SU-DHL-6 (cell line): ENCODE data around the gene HOXB3.

Source experiments
- H2AFZ ChIP-seq: fragments of 200-600 bp; sonication (generic); 2 replicates; pipeline ENCODE4 v1.6.1; 2014; ENCODE audit warnings: low read depth, mild to moderate bottlenecking, moderate library complexity, mixed read lengths, antibody characterized with exemption, low read length; ENCODE audit not compliant: severe bottlenecking
- H3F3A ChIP-seq: fragments of 200-600 bp; shearing (Covaris generic); 2 replicates; pipeline ENCODE4 v1.6.0; 2016; ENCODE audit warnings: antibody characterized with exemption, mild to moderate bottlenecking; ENCODE audit not compliant: insufficient read depth
- H3K27ac ChIP-seq: fragments of 200-600 bp; sonication (generic); 2 replicates; pipeline ENCODE4 v1.5.1; 2016; ENCODE audit warnings: low read depth, mild to moderate bottlenecking, low read length, moderate library complexity, mixed read lengths
- H3K27me3 ChIP-seq: fragments of 200-600 bp; sonication (generic), shearing (Covaris generic); 2 replicates; pipeline ENCODE4 v1.6.0; 2014; ENCODE audit warnings: mild to moderate bottlenecking, low read length
- H3K36me3 ChIP-seq: fragments of 200-600 bp; sonication (generic); 2 replicates; pipeline ENCODE4 v1.6.1; 2014; ENCODE audit warnings: mild to moderate bottlenecking, low read length, mixed read lengths
- H3K4me2 ChIP-seq: fragments of 300-600, 200-600 bp; shearing (Covaris generic), sonication (generic); 2 replicates; pipeline ENCODE4 v1.6.0; 2014; ENCODE audit warnings: low read length, low read depth, mild to moderate bottlenecking; ENCODE audit not compliant: poor library complexity, severe bottlenecking
- H3K4me3 ChIP-seq: fragments of 200-600 bp; sonication (generic); 2 replicates; pipeline ENCODE4 v1.5.1; 2014; ENCODE audit warnings: antibody characterized with exemption, low read length, mild to moderate bottlenecking, mixed read lengths; ENCODE audit not compliant: insufficient read depth, poor library complexity, severe bottlenecking
- H3K79me2 ChIP-seq: fragments of 200-600 bp; sonication (generic); 2 replicates; pipeline ENCODE4 v1.6.1; 2014; ENCODE audit warnings: mild to moderate bottlenecking, low read length, moderate library complexity; ENCODE audit not compliant: insufficient read depth
- H3K9ac ChIP-seq: fragments of 200-600 bp; sonication (generic); 2 replicates; pipeline ENCODE4 v1.7.0; 2014; ENCODE audit warnings: mild to moderate bottlenecking, low read length
- H3K9me2 ChIP-seq: fragments of 200-600 bp; sonication (generic); replicated peaks from 2 replicates; pipeline ENCODE4 v1.6.1; 2014; ENCODE audit warnings: low read length; ENCODE audit not compliant: insufficient read depth
- H3K9me3 ChIP-seq: fragments of 200-600 bp; sonication (generic); 2 replicates; pipeline ENCODE4 v1.6.1; 2014; ENCODE audit warnings: low read length, mixed read lengths; ENCODE audit not compliant: insufficient read depth
- H4K20me1 ChIP-seq: fragments of 200-600 bp; sonication (generic); 2 replicates; pipeline ENCODE4 v1.6.1; 2014; ENCODE audit warnings: low read depth, mild to moderate bottlenecking, antibody characterized with exemption, low read length, moderate library complexity, mixed read lengths
- EZH2phosphoT487 ChIP-seq: fragments of 200-600 bp; sonication (generic), shearing (Covaris generic); conservative IDR thresholded peaks from 2 replicates; pipeline ENCODE4 v1.6.1; 2018; ENCODE audit warnings: mild to moderate bottlenecking, antibody characterized with exemption, low read length, moderate library complexity, mixed read lengths
- TF ChIP-seq, protein P1 (sequence below): fragments of 200-600 bp; sonication (generic); IDR thresholded peaks from one replicate; pipeline ENCODE4 v1.5.1; 2017; ENCODE audit warnings: antibody characterized with exemption, mild to moderate bottlenecking, low read length, moderate library complexity; ENCODE audit not compliant: insufficient read depth, poor library complexity, severe bottlenecking

Gene HOXB3

GRCh38 chr17:48546137-48546923, 43.7 kb downstream of the HOXB3 start:
- Histone ChIP-seq H3K9ac (no peak overlapping the region), H3K4me2 (no peak overlapping the region), H3K4me3 (no peak overlapping the region), H3K9me3 (no peaks in the 10 kb centered on the region), H3K9me2 (no peaks in the 10 kb centered on the region), H3F3A (no peaks in the 10 kb centered on the region), H3K36me3 (no peaks in the 10 kb centered on the region), H4K20me1 (no peaks in the 10 kb centered on the region), H3K27me3 (no peaks in the 10 kb centered on the region), H2AFZ (no peak overlapping the region), H3K27ac (no peak overlapping the region), H3K79me2 (no peaks in the 10 kb centered on the region)
- TF ChIP-seq EZH2phosphoT487: no peak
- TF ChIP-seq, protein P1, sequence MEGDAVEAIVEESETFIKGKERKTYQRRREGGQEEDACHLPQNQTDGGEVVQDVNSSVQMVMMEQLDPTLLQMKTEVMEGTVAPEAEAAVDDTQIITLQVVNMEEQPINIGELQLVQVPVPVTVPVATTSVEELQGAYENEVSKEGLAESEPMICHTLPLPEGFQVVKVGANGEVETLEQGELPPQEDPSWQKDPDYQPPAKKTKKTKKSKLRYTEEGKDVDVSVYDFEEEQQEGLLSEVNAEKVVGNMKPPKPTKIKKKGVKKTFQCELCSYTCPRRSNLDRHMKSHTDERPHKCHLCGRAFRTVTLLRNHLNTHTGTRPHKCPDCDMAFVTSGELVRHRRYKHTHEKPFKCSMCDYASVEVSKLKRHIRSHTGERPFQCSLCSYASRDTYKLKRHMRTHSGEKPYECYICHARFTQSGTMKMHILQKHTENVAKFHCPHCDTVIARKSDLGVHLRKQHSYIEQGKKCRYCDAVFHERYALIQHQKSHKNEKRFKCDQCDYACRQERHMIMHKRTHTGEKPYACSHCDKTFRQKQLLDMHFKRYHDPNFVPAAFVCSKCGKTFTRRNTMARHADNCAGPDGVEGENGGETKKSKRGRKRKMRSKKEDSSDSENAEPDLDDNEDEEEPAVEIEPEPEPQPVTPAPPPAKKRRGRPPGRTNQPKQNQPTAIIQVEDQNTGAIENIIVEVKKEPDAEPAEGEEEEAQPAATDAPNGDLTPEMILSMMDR: no peak

- H3K4me2 ChIP-seq: no peak overlapping the region
- no peaks in the 10 kb centered on the region for H3K9me3 ChIP-seq
- no peak overlapping the region for H3K9ac ChIP-seq
- H4K20me1 ChIP-seq: no peaks in the 10 kb centered on the region
- H3K36me3 ChIP-seq: no peaks in the 10 kb centered on the region
- H2AFZ ChIP-seq: no peak overlapping the region
- no peaks in the 10 kb centered on the region for H3K9me2 ChIP-seq
- no peak overlapping the region for H3K27ac ChIP-seq
- H3K27me3 ChIP-seq: no peaks in the 10 kb centered on the region
- H3F3A ChIP-seq: no peaks in the 10 kb centered on the region
- TF ChIP-seq, protein P1: no peak
- no peak for TF ChIP-seq EZH2phosphoT487
- H3K4me3 ChIP-seq: no peak overlapping the region
- no peaks in the 10 kb centered on the region for H3K79me2 ChIP-seq
Observed at GRCh38 chr17:48545539-48545938, 44.5 kb downstream of the HOXB3 start.

DNA sequence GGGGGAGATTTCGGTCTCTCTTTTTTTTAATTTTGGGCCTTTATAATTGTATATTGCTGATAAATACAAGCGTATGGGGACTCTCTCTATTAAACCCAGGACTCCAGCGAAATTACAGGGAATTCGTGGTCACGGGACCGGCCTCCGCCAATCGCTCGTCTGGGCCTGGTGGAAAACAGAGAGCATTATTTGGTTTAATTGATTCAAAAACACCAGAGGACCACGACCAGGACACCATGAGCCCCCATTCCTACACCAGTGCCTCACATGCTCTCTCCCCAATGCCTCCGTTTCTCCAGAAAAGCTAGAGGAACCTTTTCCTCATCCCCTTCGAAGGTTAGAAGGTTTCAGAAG, 45.0 kb downstream of the HOXB3 start, which contains the start of gene HOXB2:
Gene HOXB2 (minus strand): TSS at position 88 of the 354 bp plus-strand sequence. CDS start 198 bp downstream, outside the sequence.
- no peak within 1 kb of the TSS for H3K4me3 ChIP-seq
- no peaks in the 10 kb centered on the region for H3K79me2 ChIP-seq
- no peaks in the 10 kb centered on the region for H3K27me3 ChIP-seq
- H3K36me3 ChIP-seq: no peaks in the 10 kb centered on the region
- no peak within 1 kb of the TSS for H2AFZ ChIP-seq
- TF ChIP-seq, protein P1: no peak
- no peak within 1 kb of the TSS for H3K9ac ChIP-seq
- H3F3A ChIP-seq: no peaks in the 10 kb centered on the region
- no peak within 1 kb of the TSS for H3K4me2 ChIP-seq
- no peaks in the 10 kb centered on the region for H4K20me1 ChIP-seq
- no peaks in the 10 kb centered on the region for H3K9me2 ChIP-seq
- H3K27ac ChIP-seq: no peak within 1 kb of the TSS
- H3K9me3 ChIP-seq: no peaks in the 10 kb centered on the region
